T-helper 22 cell (primary cell): ENCODE measurements around the gene CHIT1.
"Not testable (repeated sequence)": the region's sequence is repeated elsewhere in the genome, so short reads cannot be mapped to it uniquely, and the experiment has no call there.

Experiments used
- DNase-seq: peaks from one replicate; pipeline ENCODE4 v3.0.0-alpha.2; 2020; ENCODE audit warnings: low read depth

The CHIT1 gene

GRCh38 chr1:203265541-203265940 is 36.1 kb upstream of the CHIT1 start:
- DNase-seq, result no peak

DNA sequence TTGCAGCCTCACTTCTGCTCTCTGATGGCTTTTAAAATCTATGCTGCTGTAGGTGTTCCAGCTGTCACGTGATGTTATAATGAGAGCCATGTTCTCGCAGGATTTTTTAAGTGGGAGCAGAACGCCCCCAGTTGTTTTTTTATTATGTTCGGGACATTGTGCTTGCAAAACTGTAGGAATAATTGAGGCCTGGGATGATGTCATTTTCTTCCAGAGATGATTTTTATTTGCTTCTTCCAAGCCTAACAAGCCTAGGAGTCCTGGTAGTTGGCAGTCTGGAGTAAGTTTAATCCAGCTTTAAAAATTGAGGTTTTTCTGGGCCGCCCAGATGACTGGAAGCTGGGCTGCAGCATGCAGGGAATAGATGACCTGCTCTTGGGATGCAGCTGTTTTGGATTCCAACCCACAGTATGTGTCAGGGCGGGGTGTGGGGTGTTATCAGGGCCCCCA is 34.6 kb upstream of the CHIT1 start:
- DNase-seq, result no peak

GRCh38 chr1:203263496-203263895 is 34.0 kb upstream of the CHIT1 start:
- DNase-seq, result no peak

- DNase-seq, result not testable (repeated sequence)
Measured at GRCh38 chr1:203256636-203257035, 27.2 kb upstream of the CHIT1 start.

- DNase-seq, result not testable (repeated sequence)
Measured at GRCh38 chr1:203254782-203255181, 25.3 kb upstream of the CHIT1 start.

DNA sequence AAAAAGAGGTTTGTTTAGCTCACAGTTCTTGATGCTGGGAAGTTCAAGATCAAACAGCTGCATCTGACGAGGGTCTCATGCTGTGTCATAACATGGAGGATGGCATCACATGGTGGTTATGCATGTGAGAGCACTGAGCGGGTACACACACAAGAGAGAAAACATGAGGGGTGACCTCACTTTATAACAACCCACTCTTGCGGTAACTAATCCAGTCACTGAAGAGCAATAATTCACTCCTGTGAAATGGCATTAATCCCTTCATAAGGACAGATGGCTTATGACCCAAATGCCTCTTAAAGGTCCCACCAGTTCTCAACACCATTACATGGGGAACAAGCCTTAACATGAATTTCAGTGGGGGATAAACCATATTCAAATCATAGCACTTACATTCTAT is 23.2 kb upstream of the CHIT1 start:
- no peak for DNase-seq

GRCh38 chr1:203251466-203251865 is 22.0 kb upstream of the CHIT1 start:
- DNase-seq, result no peak

DNA sequence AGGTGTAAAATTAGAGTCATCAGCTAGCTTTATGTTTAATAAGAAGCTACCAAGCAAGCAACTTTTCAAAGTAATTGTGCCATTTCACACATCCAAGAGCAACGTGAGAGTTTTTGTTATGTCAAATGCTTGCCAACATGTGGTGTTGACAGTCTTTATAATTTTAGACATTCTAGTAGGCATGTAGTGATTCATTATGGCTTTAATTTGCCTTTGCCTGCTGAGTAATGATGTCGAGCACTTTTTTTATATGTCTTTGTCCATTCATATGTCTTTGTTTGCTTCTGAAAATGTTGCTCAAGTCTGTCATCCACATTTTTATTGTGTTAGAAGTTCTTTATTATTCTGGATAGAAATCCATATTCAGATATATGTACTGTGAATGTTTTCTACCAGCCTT is 21.4 kb upstream of the CHIT1 start:
- no peak for DNase-seq

DNA sequence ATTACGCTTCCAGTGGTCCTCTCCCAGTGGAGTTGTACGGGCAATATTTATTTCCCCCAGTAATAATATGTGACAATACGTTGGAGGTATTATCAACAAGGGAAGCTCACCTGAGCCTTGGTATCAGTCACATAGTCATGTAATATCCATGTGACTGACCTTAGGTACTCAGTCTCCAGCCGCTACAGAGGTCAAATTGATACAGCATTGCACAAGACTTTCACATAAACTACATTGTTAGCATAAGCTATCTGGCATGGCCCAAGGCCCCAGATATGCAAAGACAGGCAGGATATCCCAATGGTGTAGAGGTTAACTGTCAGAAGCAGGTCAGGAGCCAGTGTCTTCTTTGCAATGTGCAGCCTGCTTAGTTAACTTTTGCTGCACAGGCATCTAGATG is 15.3 kb upstream of the CHIT1 start:
- DNase-seq, result no peak

- not testable (repeated sequence) for DNase-seq
Measured at GRCh38 chr1:203241708-203242107, 12.2 kb upstream of the CHIT1 start.

DNA sequence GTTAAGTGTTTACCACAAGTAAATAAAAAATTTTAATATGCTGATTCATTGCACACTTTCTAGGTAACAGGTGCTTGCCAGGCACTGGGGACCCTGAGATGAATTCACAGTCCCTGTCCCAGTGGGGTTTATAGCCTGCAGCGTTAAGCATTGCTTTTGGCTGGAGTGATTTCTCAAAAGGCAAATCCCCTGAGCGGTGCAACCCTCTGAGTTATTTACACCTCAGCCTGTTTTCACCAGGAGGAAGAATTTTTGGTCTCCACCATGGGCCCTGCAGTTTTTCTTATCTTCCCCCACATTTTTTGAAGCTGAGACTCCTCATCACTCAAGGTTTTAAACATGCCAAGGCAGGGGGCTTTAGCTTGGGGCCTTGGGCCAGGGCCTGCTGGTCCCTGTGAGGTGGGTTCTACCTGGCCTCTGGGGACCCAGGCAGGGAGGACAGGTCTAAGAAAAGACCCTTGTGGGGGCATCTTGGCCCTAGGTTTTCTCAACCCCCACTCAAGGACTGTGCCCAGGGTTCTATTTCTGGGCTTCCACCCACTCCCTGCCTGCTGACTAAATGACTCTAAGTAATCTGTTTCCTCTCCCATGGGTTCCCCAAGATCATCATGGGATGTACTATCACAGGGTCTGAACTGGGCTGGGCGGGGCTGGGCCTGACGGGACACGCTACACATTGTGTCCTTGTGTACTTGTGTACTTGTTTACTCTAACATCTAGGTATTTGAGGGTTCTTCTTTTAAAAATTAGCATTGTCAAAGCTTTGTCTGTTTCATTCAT is 10.2 kb upstream of the CHIT1 start:
- DNase-seq, result no peak

DNA sequence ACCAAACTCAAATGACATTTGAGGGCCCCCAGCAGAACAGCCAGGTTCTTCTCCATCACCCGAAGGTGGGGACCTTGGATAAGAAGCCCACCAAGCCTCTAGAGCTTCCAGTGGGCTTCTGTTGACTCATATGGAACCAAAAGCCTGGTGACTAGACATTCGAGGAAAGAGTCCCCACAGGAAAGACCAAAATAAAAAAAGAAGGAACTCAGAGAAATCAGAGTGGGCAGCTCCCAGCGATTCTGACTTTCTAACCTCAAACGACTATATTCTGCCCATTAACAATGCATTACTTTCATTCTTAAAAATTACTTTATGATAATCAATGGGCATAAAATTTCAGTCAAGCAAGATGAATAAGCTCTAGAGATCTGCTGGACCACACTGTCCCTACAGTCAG is 9.6 kb upstream of the CHIT1 start:
- DNase-seq, result no peak

DNA sequence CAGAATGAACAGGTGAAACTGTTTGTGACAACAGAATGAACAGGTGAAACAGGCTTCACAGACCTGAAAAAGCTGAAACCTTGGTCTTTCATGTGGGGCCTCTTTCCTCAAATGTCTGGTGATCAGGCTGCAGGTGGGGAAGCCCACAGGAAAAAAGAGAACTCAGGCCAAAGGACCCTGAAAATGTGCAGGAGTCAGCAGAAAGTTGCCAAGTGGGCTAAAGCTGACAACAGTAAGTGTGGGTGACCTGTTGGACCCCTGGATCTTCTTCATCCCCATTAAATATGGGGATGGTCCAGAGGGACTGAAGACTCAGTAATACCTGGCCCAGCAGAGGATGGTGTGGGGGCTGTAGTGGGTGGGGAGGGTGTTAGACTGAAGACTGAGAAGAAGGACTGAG is 9.1 kb upstream of the CHIT1 start:
- no peak for DNase-seq

- not testable (repeated sequence) for DNase-seq
Measured at GRCh38 chr1:203234901-203235300, 5.4 kb upstream of the CHIT1 start.

- DNase-seq, result no peak
Measured at GRCh38 chr1:203228670-203229069, 803 bp downstream of the CHIT1 start.

DNA sequence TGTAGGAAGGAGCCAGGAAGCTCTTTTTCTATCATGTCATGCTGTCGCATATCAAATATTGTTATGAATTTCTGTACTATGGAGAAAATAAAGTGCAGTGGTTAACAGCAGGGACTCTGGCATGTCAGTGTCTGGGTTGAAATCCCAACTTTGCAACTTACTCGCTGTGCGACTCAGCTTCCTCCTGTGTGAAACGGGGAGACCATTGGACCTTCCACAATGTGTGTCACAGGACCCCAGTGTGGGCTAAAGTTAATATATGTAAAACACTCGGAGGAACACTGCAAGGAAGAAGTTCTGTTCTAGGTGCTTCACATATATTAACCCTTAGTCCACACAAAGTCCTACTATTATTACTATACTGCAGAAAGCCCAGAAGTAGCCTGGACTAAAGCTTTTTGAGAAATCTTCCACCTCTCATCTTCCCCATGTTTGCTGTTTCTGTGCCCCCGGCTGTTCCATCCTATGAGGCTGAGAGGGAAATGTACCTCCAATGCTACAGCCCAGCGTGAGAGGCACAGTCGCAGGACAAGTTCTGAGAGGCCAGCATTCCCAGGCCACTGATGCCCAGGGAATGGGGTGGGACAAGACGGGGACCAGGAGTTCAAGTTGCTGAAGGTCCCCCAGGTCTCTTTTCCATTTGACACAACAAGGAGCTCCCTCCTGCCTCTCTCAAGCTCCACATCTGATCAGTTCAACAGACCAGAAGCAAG is 1.9 kb downstream of the CHIT1 start:
- DNase-seq, result no peak

DNA sequence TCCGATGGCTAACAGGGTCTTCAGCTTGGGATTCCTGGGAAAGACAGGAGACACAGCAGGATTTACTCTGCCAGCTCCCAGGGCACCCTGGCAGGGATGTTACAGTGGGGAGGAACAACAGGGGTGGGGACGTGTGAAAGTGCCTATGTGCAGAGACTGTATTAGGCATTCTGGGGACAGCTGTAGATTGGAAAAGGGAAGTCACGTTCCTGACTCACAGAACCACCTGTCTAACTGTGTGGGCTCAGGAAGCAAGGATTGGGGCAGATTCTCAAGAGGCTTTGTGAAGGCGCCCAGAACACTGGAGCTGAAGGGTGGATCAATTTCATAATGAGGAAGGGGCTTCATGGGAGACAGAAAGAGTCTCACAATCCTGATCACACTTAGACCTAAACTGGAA is 4.4 kb downstream of the CHIT1 start:
- DNase-seq, result no peak

DNA sequence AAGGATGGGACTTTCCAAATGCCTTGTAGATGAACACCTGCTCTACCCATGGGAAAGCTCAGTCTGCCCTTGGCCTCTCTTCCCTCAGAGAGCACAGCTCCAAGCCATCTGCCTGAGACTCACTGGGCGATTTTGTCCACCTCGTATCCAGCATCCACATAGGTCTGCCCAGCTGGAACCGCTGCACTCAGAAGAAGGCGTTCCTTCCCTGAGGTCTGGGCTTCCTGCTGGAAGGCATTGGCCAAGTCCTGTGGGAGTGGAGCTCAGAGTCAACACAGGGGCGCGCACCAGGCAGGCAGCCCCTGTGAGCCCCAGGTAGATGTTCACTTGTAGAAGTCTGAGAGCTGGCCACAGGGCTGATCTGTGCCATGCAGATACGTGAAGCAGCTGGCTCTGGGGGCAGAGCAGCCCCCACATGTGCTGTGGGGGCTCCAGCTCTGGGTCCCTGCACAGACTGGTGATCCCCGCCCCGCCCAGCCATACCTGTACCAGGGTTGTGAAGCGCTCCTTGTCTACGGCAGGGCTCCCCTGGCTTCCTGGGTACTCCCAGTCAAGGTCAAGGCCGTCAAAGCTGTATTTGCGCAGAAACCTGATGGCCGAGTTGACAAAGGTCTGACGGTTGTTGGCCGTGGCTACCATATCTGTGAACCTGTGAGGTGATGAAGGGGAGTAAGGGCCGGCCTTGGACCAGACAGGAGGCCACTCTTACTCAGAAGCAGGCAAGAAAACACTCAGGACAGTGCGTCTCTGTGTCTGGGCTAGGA is 6.3 kb downstream of the CHIT1 start:
- DNase-seq, result no peak

- no peak for DNase-seq
Measured at GRCh38 chr1:203219934-203220333, 9.5 kb downstream of the CHIT1 start.

DNA sequence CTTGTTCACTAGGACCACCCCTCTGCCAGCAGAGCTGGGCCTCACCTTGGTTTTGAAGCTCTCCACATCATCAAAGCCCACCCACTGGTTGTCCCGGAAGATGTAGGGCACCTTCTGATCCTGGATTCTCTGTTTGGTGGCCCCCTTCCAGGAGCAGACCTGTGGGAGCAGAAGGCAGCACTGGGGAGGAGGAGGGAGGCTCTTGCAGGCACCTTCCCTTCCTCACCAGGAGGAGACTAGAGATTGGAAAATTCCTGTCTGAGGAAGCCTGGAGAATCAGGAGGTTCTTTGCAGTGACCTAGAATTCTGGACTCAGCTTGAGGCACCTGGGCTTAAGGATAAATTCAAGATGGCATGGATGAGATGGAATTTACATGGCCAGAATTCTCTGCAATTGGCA is 10.3 kb downstream of the CHIT1 start:
- no peak for DNase-seq

DNA sequence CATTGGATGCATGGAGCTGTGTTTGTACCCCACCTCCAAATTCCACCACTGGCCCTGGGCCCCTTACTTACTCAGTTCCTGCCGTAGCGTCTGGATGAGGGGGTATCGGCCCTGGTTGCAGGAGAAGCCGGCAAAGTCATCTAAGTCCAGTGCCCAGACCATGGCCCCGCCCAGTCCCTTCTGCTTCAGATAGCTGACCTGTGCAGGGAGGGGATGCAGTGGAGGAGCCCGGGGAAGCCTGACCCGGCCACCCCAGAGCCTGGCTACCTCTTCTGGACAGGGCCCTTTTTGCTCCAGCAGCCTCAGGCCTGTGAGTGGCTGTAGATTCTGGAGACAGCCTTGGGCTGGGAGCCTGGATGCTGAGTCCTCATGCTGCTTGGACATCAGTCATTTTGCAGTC is 11.8 kb downstream of the CHIT1 start:
- DNase-seq, result no peak

GRCh38 chr1:203217139-203217655 is 12.3 kb downstream of the CHIT1 start:
- no peak for DNase-seq
